Measurements from ENCODE around the gene PRKCA.
A peak's percentile ranks its signal among the peaks of the same experiment; 100 is the strongest.

Gene PRKCA

DNA sequence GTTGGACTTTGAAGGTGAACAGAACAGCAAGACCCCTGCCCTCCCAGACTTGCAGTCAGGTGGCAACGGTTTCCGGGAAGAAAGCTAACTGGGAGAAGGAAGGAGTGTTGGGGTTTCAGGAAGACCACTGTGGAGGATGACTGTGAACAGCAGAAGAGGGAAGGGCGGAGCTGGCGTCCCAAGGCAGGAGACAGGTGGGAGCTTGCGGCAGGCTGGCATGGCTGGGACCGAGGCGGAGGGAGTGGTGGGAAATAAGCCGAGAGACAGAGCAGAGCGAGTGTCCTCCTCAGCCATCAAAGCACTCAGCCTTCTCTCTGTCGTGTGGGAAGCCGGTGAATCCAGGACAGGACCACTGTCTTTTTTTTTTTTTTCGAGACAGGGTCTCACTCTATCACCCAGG is 424.0 kb downstream of the PRKCA start:
- Histone ChIP-seq H3K14ac (ENCODE audit: low read length) (no peak overlapping the region), H2BK120ac (ENCODE audit: low read depth, low read length) (no peak overlapping the region), H4K8ac (ENCODE audit: low read depth, low read length) (no peak overlapping the region), H3K79me1 (ENCODE audit: low read depth, low read length) (no peaks in the 10 kb centered on the region), H2AK5ac (ENCODE audit: low read depth, low read length) (no peak overlapping the region), H4K91ac (ENCODE audit: low read depth, low read length, poor library complexity) (no peak overlapping the region), H3K9me3 (replicated peaks in 1 of 2; ENCODE audit: control insufficient read depth in 2 of 2, insufficient read depth in 1 of 2, low read depth in 1 of 2, low read length in 2 of 2) (no peaks in the 10 kb centered on the region), H2BK12ac (ENCODE audit: low read length) (no peak overlapping the region), H3K36me3 (replicated peaks in 1 of 2; ENCODE audit: control insufficient read depth in 2 of 2, insufficient read depth in 2 of 2, low read length in 2 of 2) (no peaks in the 10 kb centered on the region), H3K4ac (ENCODE audit: low read length) (no peak overlapping the region), H3K4me1 (ENCODE audit: control insufficient read depth in 2 of 2, insufficient read depth in 1 of 2, low read depth in 1 of 2, low read length in 2 of 2) (peaks cover 0 to 41% of the 10 kb centered on the region in 2 donors), H2BK5ac (ENCODE audit: low read length) (no peak overlapping the region), H2AFZ (ENCODE audit: low read length) (no peak overlapping the region), H3K27ac (replicated peaks; ENCODE audit: low read length) (no peak overlapping the region), H3K9ac (ENCODE audit: low read depth, low read length, poor library complexity) (no peak overlapping the region), H2BK15ac (ENCODE audit: low read length) (no peak overlapping the region), H3K23ac (ENCODE audit: low read depth, low read length, poor library complexity) (no peak overlapping the region), H3K4me3 (ENCODE audit: low read length in 2 of 2) (no peak overlapping the region), H3K18ac (ENCODE audit: low read length) (no peak overlapping the region), H3K4me2 (ENCODE audit: insufficient read depth, low read length, poor library complexity, severe bottlenecking) (no peak overlapping the region), H3K27me3 (ENCODE audit: control insufficient read depth in 3 of 3, insufficient read depth in 3 of 3, low read depth in 1 of 3, low read length in 3 of 3) (no peaks in the 10 kb centered on the region)
- no CpG with 5 or more reads among the region's 12 CpGs for WGBS, 2 donors (ENCODE audit: extremely low coverage in 2 of 2, insufficient read length in 2 of 2, insufficient replicate concordance in 1 of 2)
- no peak for DNase-seq (ENCODE audit: low spot score)

DNA sequence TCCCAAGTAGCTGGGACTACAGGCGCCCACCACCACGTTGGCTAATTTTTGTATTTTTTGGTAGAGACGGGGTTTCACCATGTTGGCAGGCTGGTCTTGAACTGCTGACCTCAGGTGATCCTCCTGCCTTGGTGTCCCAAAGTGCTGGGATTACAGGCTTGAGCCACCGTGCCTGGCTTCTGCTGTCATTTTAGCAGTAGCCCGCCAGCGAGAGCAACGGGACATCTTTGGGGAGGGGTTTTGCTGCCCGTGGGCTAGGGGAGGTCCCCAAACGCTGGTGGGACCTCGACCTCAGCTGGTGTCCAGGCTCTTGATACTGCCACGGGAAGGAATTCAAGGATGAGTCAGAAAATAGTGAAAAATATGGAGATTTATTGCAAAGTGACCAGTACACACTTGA is 424.4 kb downstream of the PRKCA start:
- Histone ChIP-seq H3K4me1 (ENCODE audit: control insufficient read depth in 2 of 2, insufficient read depth in 1 of 2, low read depth in 1 of 2, low read length in 2 of 2) (peaks cover 0 to 37% of the 10 kb centered on the region in 2 donors), H3K27ac (replicated peaks; ENCODE audit: low read length) (no peak overlapping the region), H3K9me3 (replicated peaks in 1 of 2; ENCODE audit: control insufficient read depth in 2 of 2, insufficient read depth in 1 of 2, low read depth in 1 of 2, low read length in 2 of 2) (no peaks in the 10 kb centered on the region), H2BK12ac (ENCODE audit: low read length) (no peak overlapping the region), H2BK120ac (ENCODE audit: low read depth, low read length) (no peak overlapping the region), H3K4me3 (ENCODE audit: low read length in 2 of 2) (no peak overlapping the region), H3K23ac (ENCODE audit: low read depth, low read length, poor library complexity) (no peak overlapping the region), H2AK5ac (ENCODE audit: low read depth, low read length) (no peak overlapping the region), H3K4ac (ENCODE audit: low read length) (no peak overlapping the region), H4K8ac (ENCODE audit: low read depth, low read length) (no peak overlapping the region), H2AFZ (ENCODE audit: low read length) (no peak overlapping the region), H3K27me3 (ENCODE audit: control insufficient read depth in 3 of 3, insufficient read depth in 3 of 3, low read depth in 1 of 3, low read length in 3 of 3) (no peaks in the 10 kb centered on the region), H3K79me1 (ENCODE audit: low read depth, low read length) (no peaks in the 10 kb centered on the region), H3K14ac (ENCODE audit: low read length) (no peak overlapping the region), H2BK15ac (ENCODE audit: low read length) (no peak overlapping the region), H2BK5ac (ENCODE audit: low read length) (no peak overlapping the region), H3K36me3 (replicated peaks in 1 of 2; ENCODE audit: control insufficient read depth in 2 of 2, insufficient read depth in 2 of 2, low read length in 2 of 2) (no peaks in the 10 kb centered on the region), H3K18ac (ENCODE audit: low read length) (no peak overlapping the region), H3K9ac (ENCODE audit: low read depth, low read length, poor library complexity) (no peak overlapping the region), H3K4me2 (ENCODE audit: insufficient read depth, low read length, poor library complexity, severe bottlenecking) (no peak overlapping the region), H4K91ac (ENCODE audit: low read depth, low read length, poor library complexity) (no peak overlapping the region)
- no peak for DNase-seq (ENCODE audit: low spot score)
- WGBS, 2 donors (ENCODE audit: extremely low coverage in 2 of 2, insufficient read length in 2 of 2, insufficient replicate concordance in 1 of 2): no CpG with 5 or more reads among the region's 11 CpGs

DNA sequence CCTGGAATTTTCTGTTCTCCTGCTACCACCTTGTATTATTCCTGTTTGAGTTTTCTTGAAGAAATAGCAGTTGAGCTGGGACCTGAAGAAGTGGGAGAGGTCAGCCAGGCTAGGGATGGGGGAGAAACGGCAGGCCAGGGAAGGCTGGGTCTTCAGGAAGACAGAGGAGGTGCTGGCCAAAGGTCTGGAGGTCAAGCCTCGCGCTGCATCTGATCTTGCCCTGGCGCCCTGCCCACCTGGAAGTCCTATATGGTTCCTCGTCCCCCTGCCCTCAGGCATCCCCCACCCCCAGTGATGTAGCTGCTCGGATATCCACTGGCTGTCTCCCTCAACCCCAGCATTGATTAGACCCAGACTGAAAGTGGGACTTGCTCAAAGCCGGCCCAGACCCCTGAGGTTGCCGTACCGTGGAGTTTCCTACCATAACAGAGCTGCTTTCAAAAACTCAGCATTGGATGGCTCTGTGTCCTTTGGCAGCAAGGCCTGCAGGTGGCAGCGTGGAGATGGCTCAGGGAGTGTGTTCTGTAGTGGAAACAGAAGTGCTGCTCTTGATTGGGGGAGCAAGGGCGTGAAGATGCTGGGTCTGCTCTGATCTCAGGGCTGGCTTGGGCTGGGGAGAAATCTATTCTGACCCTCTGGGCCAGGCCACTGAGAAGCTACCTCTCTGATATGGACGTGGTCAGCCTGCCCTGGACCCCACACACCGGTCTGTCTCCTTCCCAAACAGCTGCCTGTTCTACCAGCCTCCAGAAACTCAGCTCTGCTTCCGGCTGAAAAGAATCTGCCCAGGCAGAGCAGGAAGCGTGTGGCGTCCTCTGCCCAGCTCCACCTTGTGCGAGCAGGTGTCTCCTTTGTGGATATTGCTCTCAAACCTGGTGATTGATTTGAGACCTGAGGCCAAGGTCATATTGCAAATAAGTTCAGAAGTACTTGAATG is 425.5 kb downstream of the PRKCA start:
- Histone ChIP-seq H3K9ac (ENCODE audit: low read depth, low read length, poor library complexity) (no peak overlapping the region), H2BK12ac (ENCODE audit: low read length) (peak overlapping the region; percentile 26), H3K18ac (ENCODE audit: low read length) (peak overlapping the region; percentile 19), H3K4me3 (ENCODE audit: low read length in 2 of 2) (no peak overlapping the region), H3K9me3 (replicated peaks in 1 of 2; ENCODE audit: control insufficient read depth in 2 of 2, insufficient read depth in 1 of 2, low read depth in 1 of 2, low read length in 2 of 2) (peaks cover 0 to 4% of the 10 kb centered on the region in 2 donors), H2AK5ac (ENCODE audit: low read depth, low read length) (peak overlapping the region; percentile 69), H3K4me2 (ENCODE audit: insufficient read depth, low read length, poor library complexity, severe bottlenecking) (no peak overlapping the region), H2BK5ac (ENCODE audit: low read length) (no peak overlapping the region), H3K4ac (ENCODE audit: low read length) (no peak overlapping the region), H3K79me1 (ENCODE audit: low read depth, low read length) (no peaks in the 10 kb centered on the region), H2BK120ac (ENCODE audit: low read depth, low read length) (no peak overlapping the region), H3K36me3 (replicated peaks in 1 of 2; ENCODE audit: control insufficient read depth in 2 of 2, insufficient read depth in 2 of 2, low read length in 2 of 2) (no peaks in the 10 kb centered on the region), H3K23ac (ENCODE audit: low read depth, low read length, poor library complexity) (no peak overlapping the region), H4K8ac (ENCODE audit: low read depth, low read length) (no peak overlapping the region), H3K4me1 (ENCODE audit: control insufficient read depth in 2 of 2, insufficient read depth in 1 of 2, low read depth in 1 of 2, low read length in 2 of 2) (peaks cover 0 to 29% of the 10 kb centered on the region in 2 donors), H3K14ac (ENCODE audit: low read length) (no peak overlapping the region), H2AFZ (ENCODE audit: low read length) (peak overlapping the region; percentile 81), H2BK15ac (ENCODE audit: low read length) (no peak overlapping the region), H3K27me3 (ENCODE audit: control insufficient read depth in 3 of 3, insufficient read depth in 3 of 3, low read depth in 1 of 3, low read length in 3 of 3) (no peaks in the 10 kb centered on the region), H3K27ac (replicated peaks; ENCODE audit: low read length) (no peak overlapping the region), H4K91ac (ENCODE audit: low read depth, low read length, poor library complexity) (no peak overlapping the region)
- WGBS, 2 donors (ENCODE audit: extremely low coverage in 2 of 2, insufficient read length in 2 of 2, insufficient replicate concordance in 1 of 2): no CpG with 5 or more reads among the region's 17 CpGs
- DNase-seq (ENCODE audit: low spot score): peak; percentile 36

DNA sequence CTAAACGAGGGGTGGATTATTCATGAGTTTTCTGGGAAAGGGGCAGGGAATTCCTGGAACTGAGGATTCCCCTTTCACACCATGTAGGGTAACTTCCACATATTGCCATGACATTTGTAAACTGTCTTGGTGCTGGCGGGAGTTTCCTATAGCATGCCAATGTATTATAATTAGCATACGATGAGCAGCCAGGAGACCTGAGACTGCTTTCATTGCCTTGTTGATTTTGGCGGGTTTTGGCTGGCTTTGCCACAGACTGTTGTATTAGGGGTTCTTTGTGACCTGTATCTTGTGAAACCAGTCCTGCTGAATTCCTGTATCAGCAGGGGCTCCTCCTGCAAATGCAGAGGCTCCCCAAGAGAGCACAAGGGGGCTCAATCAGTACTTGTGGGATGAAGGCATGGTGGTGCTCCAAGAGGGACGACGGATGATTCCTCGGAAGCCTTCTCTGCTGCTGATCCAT is 428.1 kb downstream of the PRKCA start:
- H3K79me1 ChIP-seq (ENCODE audit: low read depth, low read length): peaks cover under 1% of the 10 kb centered on the region
- no peak overlapping the region for H3K18ac ChIP-seq (ENCODE audit: low read length)
- no peak overlapping the region for H3K14ac ChIP-seq (ENCODE audit: low read length)
- H3K36me3 ChIP-seq (replicated peaks in 1 of 2; ENCODE audit: control insufficient read depth in 2 of 2, insufficient read depth in 2 of 2, low read length in 2 of 2): peaks cover 0 to 2% of the 10 kb centered on the region in 2 donors
- no peak overlapping the region for H3K4me2 ChIP-seq (ENCODE audit: insufficient read depth, low read length, poor library complexity, severe bottlenecking)
- no peak overlapping the region for H3K9ac ChIP-seq (ENCODE audit: low read depth, low read length, poor library complexity)
- no CpG with 5 or more reads among the region's 7 CpGs for WGBS, 2 donors (ENCODE audit: extremely low coverage in 2 of 2, insufficient read length in 2 of 2, insufficient replicate concordance in 1 of 2)
- H2AFZ ChIP-seq (ENCODE audit: low read length): no peak overlapping the region
- no peak overlapping the region for H2BK12ac ChIP-seq (ENCODE audit: low read length)
- no peak for DNase-seq (ENCODE audit: low spot score)
- no peak overlapping the region for H2BK120ac ChIP-seq (ENCODE audit: low read depth, low read length)
- peaks cover 0 to 28% of the 10 kb centered on the region in 2 donors for H3K4me1 ChIP-seq (ENCODE audit: control insufficient read depth in 2 of 2, insufficient read depth in 1 of 2, low read depth in 1 of 2, low read length in 2 of 2)
- no peak overlapping the region for H3K27ac ChIP-seq (replicated peaks; ENCODE audit: low read length)
- peaks cover 0 to 8% of the 10 kb centered on the region in 2 donors for H3K9me3 ChIP-seq (replicated peaks in 1 of 2; ENCODE audit: control insufficient read depth in 2 of 2, insufficient read depth in 1 of 2, low read depth in 1 of 2, low read length in 2 of 2)
- H2AK5ac ChIP-seq (ENCODE audit: low read depth, low read length): no peak overlapping the region
- no peak overlapping the region for H3K4ac ChIP-seq (ENCODE audit: low read length)
- H4K91ac ChIP-seq (ENCODE audit: low read depth, low read length, poor library complexity): no peak overlapping the region
- H3K27me3 ChIP-seq (ENCODE audit: control insufficient read depth in 3 of 3, insufficient read depth in 3 of 3, low read depth in 1 of 3, low read length in 3 of 3): no peaks in the 10 kb centered on the region
- no peak overlapping the region for H3K4me3 ChIP-seq (ENCODE audit: low read length in 2 of 2)
- no peak overlapping the region for H2BK15ac ChIP-seq (ENCODE audit: low read length)
- H3K23ac ChIP-seq (ENCODE audit: low read depth, low read length, poor library complexity): no peak overlapping the region
- H2BK5ac ChIP-seq (ENCODE audit: low read length): no peak overlapping the region
- no peak overlapping the region for H4K8ac ChIP-seq (ENCODE audit: low read depth, low read length)

Measured in neuronal stem cell (in vitro differentiated cells).